Limb (tissue), 2 donors: ENCODE measurements around the gene OR5AR1.
"Not testable (repeated sequence)": the region's sequence is repeated elsewhere in the genome, so short reads cannot be mapped to it uniquely, and the experiment has no call there.

Experiments used
- DNase-seq, 2 donors: peaks; one replicate each; pipeline ENCODE4 v3.0.0-alpha.2; 2016; ENCODE audit errors: extremely low spot score in 2 of 2

Gene OR5AR1

GRCh38 chr11:56663386-56663785 is at the start of gene OR5AR1:
OR5AR1 (plus strand) TSS chr11:56663686; CDS start chr11:56663686, 0 bp downstream.
- no peak for DNase-seq

- DNase-seq, result peak in 1 of 2 donors; percentile 21
These were observed 38.8 kb upstream of the OR5AR1 start for GRCh38 chr11:56624661-56625110.

- DNase-seq, result no peak
These were observed 37.5 kb upstream of the OR5AR1 start for GRCh38 chr11:56625946-56626345.

- no peak for DNase-seq
These were observed 31.2 kb upstream of the OR5AR1 start for GRCh38 chr11:56632329-56632728.

- DNase-seq, result no peak
These were observed 26.6 kb upstream of the OR5AR1 start for GRCh38 chr11:56636861-56637260.

- no peak for DNase-seq
These were observed 26.0 kb upstream of the OR5AR1 start for GRCh38 chr11:56637500-56637899.

GRCh38 chr11:56642339-56642738 is 21.1 kb upstream of the OR5AR1 start, which contains the start of gene OR5AP2:
OR5AP2 (minus strand) TSS chr11:56642439; CDS start chr11:56642439, 0 bp downstream.
- DNase-seq, result no peak

GRCh38 chr11:56659755-56660154 is 3.7 kb upstream of the OR5AR1 start:
- no peak for DNase-seq

GRCh38 chr11:56670984-56671383 is 7.5 kb downstream of the OR5AR1 start:
- no peak for DNase-seq

- DNase-seq, result no peak
These were observed 25.1 kb downstream of the OR5AR1 start for GRCh38 chr11:56688554-56689100.

- not testable (repeated sequence) for DNase-seq
These were observed 27.7 kb downstream of the OR5AR1 start for GRCh38 chr11:56691179-56691578.

GRCh38 chr11:56693428-56693827 is 29.9 kb downstream of the OR5AR1 start:
- no peak for DNase-seq

- DNase-seq, result no peak
These were observed 35.3 kb downstream of the OR5AR1 start, which contains the start of gene OR9G1 for GRCh38 chr11:56698795-56699194. OR9G1 (plus strand) TSS chr11:56699095; CDS start chr11:56700388, 1,293 bp downstream.

- no peak for DNase-seq
These were observed 36.9 kb downstream of the OR5AR1 start for GRCh38 chr11:56700242-56700913.

GRCh38 chr11:56700914-56701485 is 37.5 kb downstream of the OR5AR1 start:
- DNase-seq, result no peak

GRCh38 chr11:56705784-56706396 is 42.4 kb downstream of the OR5AR1 start:
- no peak for DNase-seq

GRCh38 chr11:56706486-56706885 is 43.0 kb downstream of the OR5AR1 start:
- no peak for DNase-seq

GRCh38 chr11:56714206-56714605 is 50.7 kb downstream of the OR5AR1 start:
- DNase-seq, result no peak
